Stimulated activated CD8-positive, alpha-beta memory T cell treated with anti-CD3 and anti-CD28 coated beads, Interleukin-7, amount 100 ng/mL, for 24 hours (primary cell): ENCODE measurements around the gene ZNF420.
"Not testable (repeated sequence)": the region's sequence is repeated elsewhere in the genome, so short reads cannot be mapped to it uniquely, and the experiment has no call there.

Experiments used
- DNase-seq: peaks from one replicate; pipeline ENCODE4 v3.0.0-alpha.2; 2020; ENCODE audit warnings: low read depth

Gene ZNF420

DNA sequence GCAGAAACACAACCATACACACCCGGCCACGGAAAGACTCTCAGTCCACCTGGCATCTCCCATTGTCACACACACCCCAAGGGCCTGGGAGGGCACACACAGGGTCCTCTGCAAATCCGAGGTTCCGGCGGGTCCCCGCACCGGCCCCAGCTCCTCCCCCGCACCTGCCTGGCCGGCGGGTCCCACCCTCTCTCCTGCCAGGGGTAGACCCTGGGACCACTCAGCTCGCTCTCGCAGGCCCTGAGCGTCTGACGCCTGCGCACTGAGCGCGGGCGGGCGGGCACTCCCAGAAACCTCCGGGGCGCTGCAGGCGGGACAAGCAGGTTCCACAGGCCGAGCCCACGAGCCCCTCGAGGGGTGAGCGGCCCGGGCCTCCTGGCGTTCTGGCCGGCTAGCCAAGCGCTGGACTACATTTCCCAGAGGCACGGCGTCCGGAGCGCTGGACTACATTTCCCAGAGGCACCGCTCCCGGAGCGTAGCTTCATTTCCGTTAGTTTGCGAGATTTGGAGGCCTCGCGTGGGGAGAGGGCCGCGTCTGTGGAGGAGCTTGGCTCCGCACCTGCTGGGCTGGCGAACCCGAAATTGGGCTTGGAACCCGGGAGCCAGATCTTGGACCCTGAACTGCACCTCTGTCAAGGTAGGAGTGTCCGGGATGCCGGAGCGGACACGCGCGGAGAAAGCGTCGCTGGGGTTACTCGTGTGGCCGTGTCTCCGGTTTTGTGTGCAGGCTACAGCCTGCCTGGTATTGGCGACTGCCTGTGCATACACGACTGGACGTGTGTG, at the start of gene ZNF420:
ZNF420 (plus strand) TSS at position 500 of the 783 bp plus-strand sequence. CDS start 10,686 bp downstream, outside the sequence.
- DNase-seq = peak; percentile 70

DNA sequence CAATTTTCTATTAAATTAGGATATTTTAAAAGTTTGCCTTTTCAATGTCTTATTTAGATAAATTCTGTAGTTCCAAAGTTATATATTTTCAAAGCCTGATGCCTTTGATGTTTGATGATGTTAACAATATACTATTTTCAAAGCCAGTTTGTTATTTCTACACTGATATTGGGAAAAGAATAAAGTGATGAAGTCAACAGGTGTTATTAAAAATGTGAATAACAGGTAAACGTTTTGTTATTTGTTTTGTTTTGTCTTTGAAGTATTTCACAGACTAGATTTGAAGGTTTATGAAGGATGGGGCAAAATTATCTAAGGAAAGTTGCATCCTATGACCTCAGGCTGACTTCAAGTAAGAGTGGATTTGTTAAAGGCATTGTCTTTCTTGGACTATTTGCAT, 33.1 kb upstream of the ZNF420 start:
- DNase-seq = no peak

DNA sequence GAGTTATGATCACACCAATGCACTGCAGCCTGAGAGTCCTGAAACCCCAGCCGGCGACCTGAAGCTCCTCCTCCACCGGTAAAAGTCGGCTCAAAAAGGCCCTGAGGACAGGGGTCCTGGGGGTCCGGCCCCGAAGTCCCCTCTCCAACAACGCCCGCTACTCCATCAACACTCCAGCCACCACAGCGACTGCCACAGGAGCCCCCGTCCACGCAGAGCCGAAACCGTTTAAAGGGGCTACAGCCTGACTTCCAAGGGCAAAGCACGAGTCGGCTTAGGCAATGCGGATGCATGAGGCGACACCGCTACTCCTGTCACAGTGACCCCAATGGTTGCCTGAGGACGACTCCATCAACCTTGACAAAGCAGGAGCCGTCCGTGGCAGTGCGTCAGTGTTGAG, 22.9 kb upstream of the ZNF420 start:
- DNase-seq = no peak

DNA sequence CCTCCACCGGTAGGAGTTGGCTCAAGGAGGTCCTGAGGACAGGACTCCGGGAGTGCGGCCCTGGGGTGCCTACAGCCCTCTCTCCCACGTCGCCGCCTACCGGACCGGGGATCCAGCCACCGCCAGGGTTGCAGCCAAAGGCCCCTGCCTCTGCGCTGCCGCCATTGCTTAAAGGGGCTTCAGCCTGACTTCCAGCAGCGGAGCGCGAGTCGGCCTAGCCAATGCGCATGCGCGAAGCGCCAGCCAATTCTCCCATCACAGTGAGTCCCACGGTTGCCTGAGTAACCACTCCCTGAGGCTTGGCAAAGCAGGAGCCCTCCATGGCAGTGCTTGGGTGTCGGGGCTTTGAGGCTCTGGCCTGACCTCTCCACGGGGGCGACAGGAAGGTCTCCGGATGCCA, 21.5 kb upstream of the ZNF420 start:
- no peak for DNase-seq

DNA sequence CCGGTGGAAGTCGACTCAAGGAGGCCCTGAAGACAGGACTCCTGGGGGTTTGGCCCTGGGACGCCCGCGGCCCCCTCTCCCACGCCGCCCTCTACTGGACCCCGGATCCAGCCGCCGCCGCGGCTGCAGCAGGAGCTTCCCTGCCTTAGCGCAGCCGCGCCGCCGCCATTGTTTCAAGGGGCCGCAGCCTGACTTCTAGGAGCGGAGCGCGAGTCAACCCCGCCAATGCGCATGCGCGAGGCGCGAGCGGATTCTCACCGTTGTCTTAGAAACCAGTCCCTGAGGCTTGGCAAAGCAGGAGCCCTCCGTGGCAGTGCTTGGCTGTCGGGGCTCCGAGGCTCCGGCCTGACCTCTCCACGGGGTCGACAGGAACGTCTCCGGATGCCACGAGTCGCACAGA, 19.1 kb upstream of the ZNF420 start:
- no peak for DNase-seq

DNA sequence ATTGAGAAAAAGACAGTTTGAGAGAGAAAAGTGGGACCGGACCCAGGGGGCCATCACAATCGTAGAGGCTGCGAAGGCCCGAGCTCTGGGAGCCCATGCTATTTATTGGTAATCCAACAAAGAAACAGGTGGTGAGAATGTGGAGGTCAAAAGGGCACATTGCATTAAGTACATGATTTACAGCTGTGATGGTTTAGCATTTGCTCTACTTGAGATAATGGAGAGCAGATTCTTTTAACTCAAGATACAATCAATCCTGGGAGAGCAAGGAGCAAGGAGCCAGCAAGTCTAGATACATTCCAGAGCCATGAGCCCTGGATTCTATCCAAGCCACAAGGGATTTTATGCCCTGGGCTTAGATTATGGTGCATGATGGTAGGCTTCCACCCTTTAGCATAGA, 13.3 kb upstream of the ZNF420 start:
- DNase-seq = not testable (repeated sequence)

DNA sequence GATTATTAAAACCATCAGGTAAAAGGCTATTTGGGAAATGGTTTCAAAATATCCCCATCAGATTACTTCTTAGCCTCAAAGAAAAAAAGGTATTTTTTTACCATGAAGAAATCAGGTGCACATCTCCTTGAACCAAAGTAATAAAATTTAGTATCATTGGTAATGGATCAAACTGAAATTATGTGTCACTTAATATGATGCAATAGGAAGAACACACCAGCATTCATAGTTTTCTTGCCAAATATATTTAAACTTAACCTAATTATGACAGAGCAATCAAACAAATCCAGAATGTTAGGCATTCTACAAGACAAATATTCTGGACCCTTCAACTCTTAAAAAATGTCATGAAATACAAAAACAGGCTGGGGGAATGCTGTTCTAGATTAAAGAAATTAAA, 4.1 kb upstream of the ZNF420 start:
- DNase-seq = no peak

DNA sequence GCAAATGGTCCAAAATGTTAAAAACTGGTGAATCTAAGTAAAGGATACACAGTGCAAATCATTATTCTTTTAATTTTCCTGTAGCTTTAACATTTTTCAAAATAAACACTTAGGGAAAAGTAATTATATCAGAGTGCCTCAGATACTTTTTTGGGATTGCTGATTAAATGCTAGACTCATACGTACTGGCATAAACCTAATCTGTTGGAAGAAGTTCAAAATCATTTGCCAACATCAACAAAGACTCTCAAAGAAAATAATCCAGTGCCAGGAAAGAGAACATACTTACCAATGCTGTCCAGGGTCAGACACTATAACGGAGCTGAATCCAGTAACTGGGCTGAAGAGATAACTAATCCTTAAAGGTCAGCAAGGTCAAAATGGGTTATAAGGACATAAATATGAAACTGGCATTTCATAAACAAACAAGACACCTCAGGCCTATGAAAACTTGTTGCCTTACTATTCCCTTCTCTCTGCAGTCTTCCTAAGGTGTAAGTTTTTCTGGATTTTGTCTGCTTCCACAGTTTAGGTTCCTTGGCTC, 3.3 kb upstream of the ZNF420 start:
- no peak for DNase-seq

DNA sequence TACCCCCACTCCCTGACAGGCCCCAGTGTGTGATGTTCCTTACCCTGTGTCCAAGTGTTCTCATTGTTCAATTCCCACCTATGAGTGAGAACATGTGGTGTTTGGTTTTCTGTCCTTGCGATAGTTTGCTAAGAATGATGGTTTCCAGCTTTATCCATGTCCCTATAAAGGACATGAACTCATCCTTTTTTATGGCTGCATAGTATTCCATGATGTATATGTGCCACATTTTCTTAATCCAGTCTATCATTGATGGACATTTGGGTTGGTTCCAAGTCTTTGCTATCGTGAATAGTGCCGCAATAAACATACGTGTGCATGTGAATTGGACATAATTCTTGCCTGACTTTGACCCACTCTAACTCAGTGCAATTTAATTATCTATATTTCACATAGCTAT, 1.7 kb upstream of the ZNF420 start:
- not testable (repeated sequence) for DNase-seq

DNA sequence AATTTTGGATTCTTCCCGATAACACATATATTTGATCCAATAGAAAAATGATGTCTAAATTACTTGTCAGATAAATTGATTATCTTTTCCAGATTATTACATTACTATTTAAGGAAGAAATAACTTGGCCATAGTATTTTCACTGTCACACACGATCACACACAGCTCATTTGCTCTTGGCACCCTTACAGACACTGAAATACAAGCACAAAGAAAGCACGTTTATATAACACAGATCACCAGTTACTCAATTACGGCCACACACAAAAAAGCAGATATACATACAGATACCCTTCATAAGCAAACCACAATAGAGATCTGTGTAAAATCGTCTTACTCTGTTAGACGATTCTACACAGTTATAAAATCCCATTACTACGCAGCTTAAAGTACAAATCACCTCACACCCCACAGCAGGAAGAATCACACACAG, 716 bp upstream of the ZNF420 start:
- DNase-seq = no peak

DNA sequence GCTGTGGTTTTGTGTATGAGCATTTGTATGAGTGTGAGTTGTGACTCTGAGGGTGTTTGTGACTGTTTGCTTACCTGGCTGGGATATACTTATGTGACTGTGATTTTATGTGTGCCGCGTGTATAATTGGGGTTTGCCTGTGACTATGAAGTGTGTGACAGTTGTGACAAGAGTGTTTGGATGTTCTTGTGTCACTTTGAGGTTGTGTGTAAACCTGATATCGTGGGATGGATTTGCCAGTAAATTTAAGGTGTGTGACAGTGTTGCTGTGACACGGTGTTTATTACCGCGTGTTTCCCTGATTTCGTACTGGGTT, 442 bp downstream of the ZNF420 start:
- no peak for DNase-seq

DNA sequence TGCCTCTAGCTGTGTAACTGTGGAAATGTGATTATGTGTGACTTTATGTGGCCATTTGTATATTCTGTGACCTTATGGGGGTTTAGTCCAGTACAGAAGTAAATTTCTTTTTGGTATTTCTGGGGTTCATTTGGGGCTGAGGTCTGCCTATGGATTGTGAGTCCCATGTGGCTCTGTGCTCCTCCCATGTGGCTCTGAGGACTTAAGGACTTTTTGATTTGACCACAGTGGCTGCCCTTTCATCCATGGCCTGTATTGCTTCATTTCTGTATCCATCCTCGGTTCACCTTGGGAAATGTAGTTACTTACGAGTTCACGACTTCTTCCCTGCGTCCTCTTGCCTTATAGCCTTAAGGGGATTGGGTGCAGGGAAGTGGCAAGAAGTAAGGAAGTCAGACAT, 1.0 kb downstream of the ZNF420 start:
- no peak for DNase-seq

DNA sequence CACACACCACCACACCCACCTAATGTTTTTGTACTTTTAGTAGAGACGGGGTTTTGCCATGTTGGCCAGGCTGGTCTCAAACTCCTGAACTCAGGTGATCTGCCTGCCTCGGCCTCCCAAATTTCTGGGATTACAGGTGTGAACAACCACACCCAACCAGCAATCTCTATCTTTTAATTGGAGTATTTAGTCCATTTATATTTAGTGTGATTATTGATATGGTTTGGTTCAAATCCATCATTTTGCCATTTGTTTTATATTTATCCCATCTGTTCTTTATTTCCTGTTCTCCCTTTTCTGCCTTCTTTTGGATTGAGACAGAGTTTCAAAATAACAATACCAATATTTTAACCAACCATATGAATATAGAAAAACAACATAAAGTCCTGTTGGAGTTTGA, 4.1 kb downstream of the ZNF420 start:
- DNase-seq = no peak

DNA sequence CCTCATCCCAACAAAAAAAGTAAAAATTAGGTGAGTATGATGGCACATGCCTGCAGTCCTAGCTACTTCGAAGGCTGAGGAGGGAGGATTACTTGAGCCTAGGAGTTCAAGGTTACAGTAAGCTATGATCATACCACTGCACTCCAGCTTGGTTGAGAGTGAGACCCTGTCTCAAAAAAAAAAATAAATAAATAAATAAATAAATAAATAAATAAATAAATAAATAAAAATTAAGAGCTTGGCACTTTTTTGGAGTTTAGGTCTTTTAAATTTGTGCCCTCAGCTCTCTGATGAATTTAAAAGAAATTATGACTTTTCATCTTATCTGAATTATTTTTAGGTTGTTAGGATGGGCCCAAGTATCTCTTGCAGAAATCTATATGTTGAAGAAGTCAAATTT, 8.9 kb downstream of the ZNF420 start:
- DNase-seq = no peak

DNA sequence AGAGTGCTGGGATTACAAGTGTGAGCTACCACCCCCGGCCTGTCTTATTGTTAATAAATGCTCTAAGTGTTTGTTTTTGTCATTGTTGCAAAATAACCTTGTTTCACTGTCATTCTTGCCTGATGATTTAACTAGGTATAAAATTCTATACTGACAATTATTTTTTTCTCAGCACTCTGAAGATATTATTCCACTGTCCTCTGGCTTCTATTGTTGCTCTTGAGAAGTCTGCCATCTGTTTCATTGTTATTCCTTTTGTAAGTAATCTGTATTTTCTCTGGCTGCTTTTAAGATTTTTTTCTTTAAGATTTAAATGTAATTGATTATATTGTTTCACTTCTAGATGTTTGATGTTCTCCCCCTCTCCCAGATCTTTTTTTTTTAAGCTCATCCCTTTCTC, 17.6 kb downstream of the ZNF420 start:
- DNase-seq = no peak

DNA sequence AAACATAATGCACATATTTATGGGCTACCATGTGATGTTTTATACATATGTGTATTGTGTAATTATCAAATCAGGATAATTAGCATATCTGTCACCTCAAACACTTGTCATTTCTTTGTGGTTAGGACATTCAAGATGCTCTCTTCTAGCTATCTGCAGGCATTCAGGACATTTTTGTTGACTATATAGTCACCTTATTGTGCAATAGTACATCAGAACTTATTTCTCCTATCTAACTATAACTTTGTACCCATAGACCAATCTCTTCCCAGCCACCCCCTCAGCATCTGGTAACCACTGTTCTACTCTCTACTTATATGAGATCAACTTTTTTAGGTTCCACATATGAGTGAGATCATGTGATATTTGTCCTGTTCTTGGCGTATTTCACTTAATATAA, 20.3 kb downstream of the ZNF420 start:
- no peak for DNase-seq

DNA sequence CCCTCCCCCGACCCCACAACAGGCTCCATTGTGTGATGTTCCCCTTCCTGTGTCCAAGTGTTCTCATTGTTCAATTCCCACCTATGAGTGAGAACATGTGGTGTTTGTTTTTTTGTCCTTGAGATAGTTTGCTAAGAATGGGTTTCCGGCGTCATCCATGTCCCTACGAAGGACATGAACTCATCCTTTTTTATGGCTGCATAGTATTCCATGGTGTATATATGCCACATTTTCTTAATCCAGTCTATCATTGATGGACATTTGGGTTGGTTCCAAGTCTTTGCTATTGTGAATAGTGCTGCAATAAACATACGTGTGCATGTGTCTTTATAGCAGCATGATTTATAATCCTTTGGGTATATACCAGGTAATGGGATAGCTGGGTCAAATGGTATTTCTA, 25.9 kb downstream of the ZNF420 start:
- DNase-seq = not testable (repeated sequence)

DNA sequence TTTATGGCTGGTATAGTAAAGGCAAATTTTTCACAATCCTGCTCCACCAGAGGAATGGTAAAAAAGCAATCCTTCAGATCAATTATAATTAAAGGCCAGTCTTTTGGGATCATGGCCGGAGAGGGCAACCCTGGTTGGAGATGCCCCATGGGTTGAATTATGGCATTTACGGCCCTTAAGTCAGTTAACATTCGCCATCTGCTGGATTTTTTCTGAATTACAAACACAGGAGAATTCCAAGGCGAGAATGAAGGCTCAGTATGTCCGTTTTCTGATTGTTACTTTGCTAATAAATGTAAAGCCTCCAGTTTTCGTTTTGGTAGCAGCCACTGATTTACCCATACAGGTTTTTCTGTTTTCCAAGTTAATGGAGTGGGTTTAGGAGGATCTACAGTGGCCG, 33.5 kb downstream of the ZNF420 start:
- not testable (repeated sequence) for DNase-seq

DNA sequence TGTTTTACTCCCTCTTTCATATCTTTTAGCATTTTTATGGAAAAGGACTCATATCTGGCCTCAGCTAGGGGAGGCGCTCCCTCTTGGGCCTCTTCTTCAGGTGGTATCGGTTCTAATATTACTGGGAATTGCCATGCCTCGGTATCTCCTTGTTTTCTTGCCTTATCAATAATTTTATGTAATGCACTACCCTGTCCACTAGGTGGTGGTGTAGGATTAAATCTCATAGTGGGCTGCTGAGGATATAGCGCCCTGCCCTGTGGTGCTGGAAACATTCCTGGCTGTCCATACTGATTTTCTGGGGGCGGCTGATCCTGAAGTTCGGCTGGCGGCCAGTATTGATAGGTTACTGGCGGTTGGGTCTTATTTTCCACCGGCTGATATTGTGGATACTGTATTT, 35.8 kb downstream of the ZNF420 start:
- no peak for DNase-seq

DNA sequence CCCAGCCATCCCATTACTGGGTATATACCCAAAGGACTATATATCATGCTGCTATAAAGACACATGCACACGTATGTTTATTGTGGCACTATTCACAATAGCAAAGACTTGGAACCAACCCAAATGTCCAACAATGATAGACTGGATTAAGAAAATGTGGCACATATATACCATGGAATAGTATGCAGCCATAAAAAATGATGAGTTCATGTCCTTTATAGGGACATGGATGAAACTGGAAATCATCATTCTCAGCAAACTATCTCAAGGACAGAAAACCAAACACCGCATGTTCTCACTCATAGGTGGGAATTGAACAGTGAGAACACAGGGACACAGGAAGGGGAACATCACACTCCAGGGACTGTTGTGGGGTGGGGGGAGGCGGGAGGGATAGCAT, 43.9 kb downstream of the ZNF420 start:
- DNase-seq = not testable (repeated sequence)

DNA sequence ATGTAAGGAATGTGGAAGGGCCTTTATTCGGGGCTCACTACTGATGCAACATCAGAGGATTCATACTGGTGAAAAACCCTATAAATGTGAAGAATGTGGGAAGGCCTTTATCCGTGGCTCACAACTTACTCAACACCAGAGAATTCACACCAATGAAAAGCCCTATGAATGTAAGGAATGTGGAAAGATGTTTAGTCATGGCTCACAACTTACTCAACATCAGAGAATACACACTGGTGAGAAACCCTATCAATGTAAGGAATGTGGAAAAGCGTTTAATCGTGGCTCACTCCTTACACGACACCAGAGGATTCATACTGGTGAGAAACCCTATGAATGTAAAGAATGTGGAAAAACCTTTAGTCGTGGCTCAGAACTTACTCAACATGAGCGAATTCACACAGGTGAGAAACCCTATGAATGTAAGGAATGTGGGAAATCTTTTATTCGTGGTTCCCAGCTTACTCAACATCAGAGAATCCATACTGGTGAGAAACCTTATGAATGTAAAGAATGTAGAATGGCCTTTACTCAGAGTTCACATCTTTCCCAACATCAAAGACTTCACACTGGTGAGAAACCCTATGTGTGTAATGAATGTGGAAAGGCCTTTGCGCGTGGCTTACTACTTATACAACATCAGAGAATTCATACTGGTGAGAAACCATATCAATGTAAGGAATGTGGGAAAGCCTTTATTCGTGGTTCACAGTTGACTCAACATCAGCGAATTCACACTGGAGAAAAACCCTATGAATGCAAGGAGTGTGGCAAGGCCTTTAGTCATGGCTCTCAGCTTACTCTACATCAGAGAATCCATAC, 50.0 kb downstream of the ZNF420 start:
- DNase-seq = no peak

DNA sequence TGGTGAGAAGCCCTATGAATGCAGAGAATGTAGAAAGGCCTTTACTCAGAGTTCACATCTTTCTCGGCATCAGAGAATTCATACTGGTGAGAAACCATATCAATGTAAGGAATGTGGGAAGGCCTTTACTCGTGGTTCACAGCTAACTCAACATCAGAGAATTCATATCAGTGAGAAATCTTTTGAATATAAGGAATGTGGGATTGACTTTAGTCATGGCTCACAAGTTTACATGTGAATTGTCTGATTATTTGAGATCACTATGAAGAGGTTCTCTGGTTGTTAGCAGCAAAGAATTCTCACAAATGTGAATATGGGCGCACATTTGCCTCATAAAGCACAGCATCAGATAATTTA, 50.6 kb downstream of the ZNF420 start:
- no peak for DNase-seq

DNA sequence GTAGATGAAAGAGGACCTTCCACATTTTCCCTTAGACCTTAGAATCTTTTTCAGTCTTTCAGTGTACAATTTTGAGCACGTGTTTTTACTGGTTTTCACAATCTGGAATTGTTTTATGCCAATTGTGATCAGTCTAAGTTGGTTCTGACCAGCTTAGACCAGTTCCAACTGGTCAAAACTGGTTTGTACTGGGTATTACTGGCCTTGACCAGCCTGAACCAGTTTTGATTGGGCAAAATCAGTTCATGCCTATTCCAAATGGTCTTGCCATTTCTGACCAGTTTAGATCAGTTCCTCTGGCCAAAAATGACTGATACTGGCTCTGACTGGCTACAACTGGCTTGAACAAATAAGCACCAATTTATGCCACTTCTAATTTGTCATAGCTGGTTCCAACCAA, 57.9 kb downstream of the ZNF420 start:
- no peak for DNase-seq
